PC-9 (cell line): ENCODE measurements around the gene FBN1.

Experiments used
- CTCF ChIP-seq: fragments of 200-600 bp; sonication (generic); conservative IDR thresholded peaks from 2 replicates; pipeline ENCODE4 v1.6.1; 2017; ENCODE audit warnings: mixed run types, antibody characterized with exemption, mild to moderate bottlenecking, moderate library complexity
- EZH2 ChIP-seq: fragments of 200-600 bp; sonication (generic); IDR thresholded peaks from 2 replicates; pipeline ENCODE4 v1.8.0; 2017; ENCODE audit warnings: antibody characterized with exemption, low read depth

- TF ChIP-seq CTCF, result no peak
- no peak for TF ChIP-seq EZH2
These were observed 186.6 kb downstream of the FBN1 start for GRCh38 chr15:48458876-48459275.
